Adrenal gland (tissue), 12 donors: ENCODE measurements around the gene STAG2. TPM values are rescaled to one million over a fixed set of nuclear protein-coding genes. Genes with fewer than 3 reads are reported as not detected.

Experiments used
- DNase-seq, 7 donors: peaks; one replicate each; pipeline ENCODE4 v3.0.0-alpha.2; 2019 to 2020
- H3K27ac ChIP-seq, 5 donors: fragments of 200-600 bp; sonication (generic) in 4 of 5; 1 replicate in 3 of 5; 2 replicates in 2 of 5; pipeline versions ENCODE4 v1.5.1 to v1.8.0; 2016 to 2020; ENCODE audit warnings: mild to moderate bottlenecking in 1 of 5
- H3K27me3 ChIP-seq: fragments of 200-600 bp; 2 replicates; pipeline ENCODE4 v1.8.0; 2021
- H3K36me3 ChIP-seq, 2 donors: fragments of 200-600 bp; replicated peaks in 1 of 2; 1 replicate in 1 of 2; 2 replicates in 1 of 2; pipeline versions ENCODE4 v1.5.1 to v1.8.0; 2018 to 2022
- H3K4me1 ChIP-seq, 2 donors: fragments of 200-600 bp; replicated peaks in 1 of 2; 1 replicate in 1 of 2; 2 replicates in 1 of 2; pipeline versions ENCODE4 v1.5.1 to v1.8.0; 2018 to 2021
- H3K4me3 ChIP-seq, 4 donors: fragments of 200-600 bp; sonication (generic) in 3 of 4; one replicate each; pipeline ENCODE4 v1.5.1; 2016 to 2018
- H3K9me3 ChIP-seq, 3 donors: fragments of 200-600 bp; sonication (generic) in 1 of 3; replicated peaks in 1 of 3; 1 replicate in 2 of 3; 2 replicates in 1 of 3; pipeline versions ENCODE4 v1.5.1 to v1.8.0; 2016 to 2021
- POLR2A ChIP-seq, 2 donors: fragments of 450-650 bp; IDR thresholded peaks; one replicate each; pipeline ENCODE4 v1.6.1; 2017; ENCODE audit warnings: antibody characterized with exemption in 2 of 2, mild to moderate bottlenecking in 2 of 2, moderate library complexity in 1 of 2
- WGBS, 4 donors: extraction: QIAGEN DNeasy Blood & Tissue Kit in 2 of 4; methylation state at CpG; one replicate each; pipeline versions ENCODE4 v1.1.5 to v1.1.7; 2013 to 2017; 5-methylcytosine and 5-hydroxymethylcytosine counted together
- intact Hi-C, 2 donors: fragments of 100-400 bp; cut with DNase I; formaldehyde crosslinking; loops; one replicate each; pipeline versions ENCODE4 v1.14.1 to v1.15.0; 2022 to 2023
- polyA plus RNA-seq, 3 donors: library from polyadenylated mRNA; stranded (reverse); fragments of 200-250 nt in 2 of 3; fragments of 350-450 nt in 1 of 3; fragmentation: Illumina TruSeq in 1 of 3; extraction: RNeasy Lipid Tissue Mini Kit (QIAGEN cat#74804) in 1 of 3; gene quantifications; one replicate each; pipeline ENCODE4 v1.2.3, GENCODE V29; 2013 to 2014
- total RNA-seq, 9 donors: library from RNA; depleted of rRNA in 4 of 9; stranded (reverse); fragments of >200 nt in 4 of 9; fragments of 120-200 nt in 1 of 9; fragmentation: NEBNext Ultra II Directional in 1 of 9; extraction: Animal tissue kit (Norgen Biotek cat#: 25700) in 1 of 9; gene quantifications; one replicate each; pipeline versions ENCODE4 v1.1.0 to v1.2.4, GENCODE V29; 2013 to 2023
- TF ChIP-seq, protein P1 (sequence below), 6 experiments: fragments of 450-650 bp in 4 of 6; fragments of 200-600 bp in 2 of 6; sonication (generic) in 1 of 6; IDR thresholded peaks; 1 replicate in 5 of 6; 2 replicates in 1 of 6; pipeline versions ENCODE4 v1.5.1 to v1.8.0; 2016 to 2021; ENCODE audit warnings: antibody characterized with exemption in 6 of 6, mild to moderate bottlenecking in 2 of 6, moderate library complexity in 1 of 6
- donor health status: healthy with polysubstance abuse.
- donor health status: Bipolar disorder and iron deficiency.
- donor health status: DM: yes; HTN: yes; CAD: no.
- donor health status: DM: no; HTN: no; CAD: no.
- donor health status: DM: no; HTN: no; CAD: no.
- donor health status: DM: yes; HTN: yes; CAD: no.

The STAG2 gene
- total and polyA plus RNA-seq, 12 donors: 12.6 to 71.5 (median 54.9) TPM

DNA sequence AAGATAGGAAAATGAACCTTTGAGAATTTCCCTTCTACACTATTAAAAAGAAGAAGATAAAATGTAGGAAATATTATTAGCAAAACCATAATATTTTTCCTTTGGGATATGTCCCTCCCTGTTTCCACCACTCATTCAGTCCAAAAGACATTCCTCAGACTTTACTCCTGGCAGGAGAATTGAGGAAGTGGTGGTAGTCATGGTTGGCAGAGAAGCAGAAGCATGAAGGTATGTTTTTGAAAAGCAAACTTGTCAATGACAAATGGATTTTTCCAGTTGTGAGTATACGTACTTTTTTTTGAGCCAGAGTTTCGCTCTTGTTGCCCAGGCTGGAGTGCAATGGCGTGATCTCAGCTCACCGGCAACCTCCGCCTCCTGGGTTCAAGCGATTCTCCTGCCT, 13.7 kb downstream of the STAG2 start:
- Histone ChIP-seq H3K27me3 (no peaks in the 10 kb centered on the region), H3K9me3 (no peaks in the 10 kb centered on the region), H3K27ac (no peak overlapping the region), H3K36me3 (no peaks in the 10 kb centered on the region), H3K4me3 (no peak overlapping the region), H3K4me1 (peaks cover 0 to 6% of the 10 kb centered on the region in 2 donors)
- 50 to 77% (median 66%) methylated on average over 2 to 6 of the region's 6 CpGs for WGBS, 4 donors
- TF ChIP-seq, protein P1, sequence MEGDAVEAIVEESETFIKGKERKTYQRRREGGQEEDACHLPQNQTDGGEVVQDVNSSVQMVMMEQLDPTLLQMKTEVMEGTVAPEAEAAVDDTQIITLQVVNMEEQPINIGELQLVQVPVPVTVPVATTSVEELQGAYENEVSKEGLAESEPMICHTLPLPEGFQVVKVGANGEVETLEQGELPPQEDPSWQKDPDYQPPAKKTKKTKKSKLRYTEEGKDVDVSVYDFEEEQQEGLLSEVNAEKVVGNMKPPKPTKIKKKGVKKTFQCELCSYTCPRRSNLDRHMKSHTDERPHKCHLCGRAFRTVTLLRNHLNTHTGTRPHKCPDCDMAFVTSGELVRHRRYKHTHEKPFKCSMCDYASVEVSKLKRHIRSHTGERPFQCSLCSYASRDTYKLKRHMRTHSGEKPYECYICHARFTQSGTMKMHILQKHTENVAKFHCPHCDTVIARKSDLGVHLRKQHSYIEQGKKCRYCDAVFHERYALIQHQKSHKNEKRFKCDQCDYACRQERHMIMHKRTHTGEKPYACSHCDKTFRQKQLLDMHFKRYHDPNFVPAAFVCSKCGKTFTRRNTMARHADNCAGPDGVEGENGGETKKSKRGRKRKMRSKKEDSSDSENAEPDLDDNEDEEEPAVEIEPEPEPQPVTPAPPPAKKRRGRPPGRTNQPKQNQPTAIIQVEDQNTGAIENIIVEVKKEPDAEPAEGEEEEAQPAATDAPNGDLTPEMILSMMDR (IDR thresholded peaks at IDR 0.05): no peak
- no peak for TF ChIP-seq POLR2A (IDR thresholded peaks at IDR 0.05)
- intact Hi-C loops: no loop called here
- no peak for DNase-seq

DNA sequence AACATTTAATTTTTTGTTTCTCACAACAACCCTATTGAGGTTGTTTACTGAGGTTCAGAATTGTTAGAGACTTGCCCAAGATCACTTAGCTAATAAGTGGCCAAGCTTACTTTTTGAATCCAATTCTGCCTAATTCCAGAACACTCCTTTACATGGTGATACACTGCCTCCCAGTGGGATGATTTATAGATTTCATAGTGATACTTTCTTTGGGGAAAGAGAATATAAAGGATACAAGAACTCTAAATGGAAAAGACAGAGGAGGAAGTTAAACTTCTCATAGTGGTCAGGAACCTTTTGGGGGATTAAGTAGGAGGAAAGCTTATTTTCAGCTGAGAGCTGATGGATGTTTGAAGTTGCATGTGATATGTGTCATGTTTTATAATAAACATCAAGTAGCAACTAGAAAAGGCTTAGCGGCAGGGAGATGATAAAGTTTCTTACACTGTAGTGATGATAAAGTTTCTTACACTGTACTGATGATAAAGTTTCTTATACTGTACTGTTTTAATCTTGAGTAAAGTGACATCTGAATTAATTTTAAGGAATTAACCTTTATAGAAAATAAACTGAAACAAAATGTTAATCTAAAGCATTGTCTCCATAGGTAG, 15.3 kb downstream of the STAG2 start:
- peaks cover 0 to 3% of the 10 kb centered on the region in 2 donors for H3K4me1 ChIP-seq

DNA sequence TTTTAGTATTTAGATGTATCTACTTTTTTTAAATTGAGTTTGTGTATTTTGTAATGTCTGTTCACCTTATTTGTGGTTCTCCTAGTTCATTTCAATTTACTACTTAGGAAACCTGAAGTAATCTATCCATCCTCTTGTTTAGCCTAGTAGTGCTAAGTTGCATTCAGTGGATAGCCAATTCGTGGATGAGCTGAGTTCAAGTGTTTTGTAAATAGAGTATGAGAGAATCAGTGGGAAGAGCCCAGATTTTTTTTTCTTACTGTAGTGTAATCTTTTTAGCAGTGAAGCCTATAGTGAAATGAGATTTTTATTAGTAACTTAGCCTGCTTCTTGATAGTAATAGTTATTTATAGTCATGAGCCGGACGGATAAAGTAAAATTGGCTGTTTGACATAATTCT, 21.7 kb downstream of the STAG2 start:
- Histone ChIP-seq H3K27ac (no peak overlapping the region), H3K27me3 (no peaks in the 10 kb centered on the region), H3K4me3 (no peak overlapping the region), H3K4me1 (no peaks in the 10 kb centered on the region), H3K36me3 (no peaks in the 10 kb centered on the region), H3K9me3 (no peaks in the 10 kb centered on the region)
- 11 to 49% (median 29%) methylated on average over 3 of the region's 3 CpGs for WGBS, 4 donors
- no peak for TF ChIP-seq POLR2A (IDR thresholded peaks at IDR 0.05)
- TF ChIP-seq, protein P1 (IDR thresholded peaks at IDR 0.05): no peak
- intact Hi-C loops: no loop called here
- DNase-seq: no peak

More for the DNA sequence above, 15.3 kb downstream of the STAG2 start:
- Histone ChIP-seq H3K36me3 (no peaks in the 10 kb centered on the region), H3K27ac (no peak overlapping the region), H3K9me3 (no peaks in the 10 kb centered on the region), H3K27me3 (no peaks in the 10 kb centered on the region), H3K4me3 (no peak overlapping the region)
- intact Hi-C loops: no loop called here
- TF ChIP-seq, protein P1 (IDR thresholded peaks at IDR 0.05): peak in 4 of 6 experiments; percentile 20 to 39 (median 34)
- no peak for TF ChIP-seq POLR2A (IDR thresholded peaks at IDR 0.05)
- no peak for DNase-seq
- WGBS, 4 donors: 57 to 81% (median 64%) methylated on average over 1 of the region's 1 CpG

DNA sequence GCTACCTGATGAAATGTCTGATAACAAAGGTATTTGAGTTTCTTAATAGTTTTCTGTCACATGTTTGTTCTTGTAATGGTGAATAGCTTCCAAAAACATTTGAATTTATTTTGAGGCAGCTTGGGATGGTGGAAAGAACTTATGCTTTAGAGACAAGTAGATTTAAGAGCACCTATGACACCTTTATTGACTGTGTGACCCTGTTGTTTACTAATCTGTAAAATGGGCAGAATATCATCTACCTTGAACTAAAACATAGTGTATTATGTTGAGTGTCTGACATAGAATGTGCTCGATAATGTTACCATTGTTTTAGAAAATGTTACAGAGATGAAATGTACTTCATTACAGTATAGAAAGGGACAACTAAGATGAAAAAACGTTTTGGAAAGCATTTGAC, 24.9 kb downstream of the STAG2 start:
- 48 to 68% (median 56%) methylated on average over 2 of the region's 2 CpGs for WGBS, 4 donors
- no peaks in the 10 kb centered on the region for H3K9me3 ChIP-seq
- H3K36me3 ChIP-seq: no peaks in the 10 kb centered on the region
- TF ChIP-seq, protein P1 (IDR thresholded peaks at IDR 0.05): no peak
- no peak for TF ChIP-seq POLR2A (IDR thresholded peaks at IDR 0.05)
- peaks cover 3% of the 10 kb centered on the region for H3K27me3 ChIP-seq
- H3K27ac ChIP-seq: no peak overlapping the region
- no peak overlapping the region for H3K4me3 ChIP-seq
- H3K4me1 ChIP-seq: no peaks in the 10 kb centered on the region
- intact Hi-C loops: no loop called here
- DNase-seq: no peak
